OCI-LY1 (cell line): ENCODE results near the gene PAPPA.

Experiments used
- EZH2 ChIP-seq: fragments of 200-600 bp; sonication (generic), shearing (Covaris generic); IDR thresholded peaks from 2 replicates; pipeline ENCODE4 v1.8.0; 2017; ENCODE audit warnings: borderline replicate concordance, mixed run types, mild to moderate bottlenecking, antibody characterized with exemption, low read length, moderate library complexity, mixed read lengths
- TF ChIP-seq, protein P1 (sequence below): fragments of 200-600 bp; sonication (generic), shearing (Covaris generic); IDR thresholded peaks from 2 replicates; pipeline ENCODE4 v1.5.1; 2017; ENCODE audit warnings: mild to moderate bottlenecking, antibody characterized with exemption, low read length, moderate library complexity, mixed read lengths

GRCh38 chr9:116152941-116153764 is 438 bp upstream of the PAPPA start:
- no peak for TF ChIP-seq EZH2
- TF ChIP-seq, protein P1, sequence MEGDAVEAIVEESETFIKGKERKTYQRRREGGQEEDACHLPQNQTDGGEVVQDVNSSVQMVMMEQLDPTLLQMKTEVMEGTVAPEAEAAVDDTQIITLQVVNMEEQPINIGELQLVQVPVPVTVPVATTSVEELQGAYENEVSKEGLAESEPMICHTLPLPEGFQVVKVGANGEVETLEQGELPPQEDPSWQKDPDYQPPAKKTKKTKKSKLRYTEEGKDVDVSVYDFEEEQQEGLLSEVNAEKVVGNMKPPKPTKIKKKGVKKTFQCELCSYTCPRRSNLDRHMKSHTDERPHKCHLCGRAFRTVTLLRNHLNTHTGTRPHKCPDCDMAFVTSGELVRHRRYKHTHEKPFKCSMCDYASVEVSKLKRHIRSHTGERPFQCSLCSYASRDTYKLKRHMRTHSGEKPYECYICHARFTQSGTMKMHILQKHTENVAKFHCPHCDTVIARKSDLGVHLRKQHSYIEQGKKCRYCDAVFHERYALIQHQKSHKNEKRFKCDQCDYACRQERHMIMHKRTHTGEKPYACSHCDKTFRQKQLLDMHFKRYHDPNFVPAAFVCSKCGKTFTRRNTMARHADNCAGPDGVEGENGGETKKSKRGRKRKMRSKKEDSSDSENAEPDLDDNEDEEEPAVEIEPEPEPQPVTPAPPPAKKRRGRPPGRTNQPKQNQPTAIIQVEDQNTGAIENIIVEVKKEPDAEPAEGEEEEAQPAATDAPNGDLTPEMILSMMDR, result no peak
